HG03066 (cell line): ENCODE results near the gene RPL3.

Experiments used
- ATAC-seq: cut with Tn5 transposase; IDR thresholded peaks from one replicate; pipeline ENCODE4 v1.9.1; 2021; ENCODE audit warnings: low read depth; ENCODE audit not compliant: unreplicated experiment

Gene RPL3

DNA sequence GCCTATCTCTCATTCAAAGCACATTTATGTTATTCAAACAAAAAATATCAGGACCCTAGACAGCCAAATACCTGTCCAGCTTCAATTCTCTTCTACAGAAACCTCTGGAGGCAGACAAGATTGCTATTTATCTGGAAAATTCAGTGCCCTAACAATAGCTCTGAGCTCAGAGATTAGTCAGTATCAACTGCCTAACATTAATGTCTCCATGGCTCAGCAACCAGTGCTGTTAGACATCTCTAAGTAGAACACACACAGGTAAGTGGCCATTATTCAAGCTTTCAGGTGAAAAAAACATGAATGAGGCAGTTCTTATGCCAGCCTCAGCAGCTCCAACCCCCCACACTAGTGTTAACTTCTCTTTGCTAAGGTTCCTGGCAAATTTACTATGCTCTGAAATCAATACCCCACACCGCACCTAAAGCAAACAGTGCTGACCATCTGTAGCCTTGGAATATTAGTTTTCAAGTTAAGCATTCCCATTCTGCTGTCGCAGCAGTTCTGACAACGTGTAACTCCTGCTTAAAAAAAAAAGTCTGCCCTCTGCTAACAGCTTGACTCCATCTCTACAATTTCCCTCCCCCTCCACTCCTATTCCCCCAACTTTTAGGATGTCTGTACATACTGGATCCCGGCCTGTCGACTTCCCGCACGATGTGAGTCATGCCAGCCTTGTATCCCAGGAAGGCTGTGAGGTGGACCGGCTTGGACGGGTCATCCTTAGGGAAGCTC lies 1.5 kb downstream of the RPL3 start:
- no peak for ATAC-seq

DNA sequence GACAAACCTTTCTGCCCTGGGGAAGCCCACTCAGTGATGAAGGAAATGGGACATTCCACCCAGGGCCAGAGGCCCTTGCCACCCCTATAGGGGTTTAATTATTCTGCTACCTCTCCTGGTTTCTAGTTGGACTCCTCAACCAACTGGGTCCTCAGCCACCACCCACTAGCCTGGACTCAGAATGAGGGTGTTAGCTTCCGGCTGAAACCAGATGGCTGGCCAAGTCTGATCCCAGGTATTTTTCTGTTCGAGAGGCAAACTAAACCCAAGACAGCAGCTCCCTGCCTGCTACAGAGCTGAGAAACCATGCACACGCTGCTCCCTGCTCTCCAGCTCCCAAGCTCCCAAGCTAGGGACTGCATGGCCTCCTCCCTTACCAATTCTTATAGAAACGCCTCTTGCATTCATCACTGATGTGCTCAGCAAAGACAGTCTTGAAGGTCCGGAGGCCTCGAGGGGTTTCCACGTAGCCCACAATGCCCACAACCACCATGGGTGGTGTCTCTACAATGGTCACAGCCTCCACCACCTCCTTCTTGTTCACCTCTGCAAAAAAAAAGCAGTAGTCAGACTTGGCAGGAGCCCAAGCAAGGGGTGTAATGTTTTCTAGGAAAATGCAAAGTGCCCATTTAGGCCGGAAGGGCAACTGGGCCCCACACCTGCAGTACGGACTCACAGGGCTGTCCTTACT lies 2.2 kb downstream of the RPL3 start:
- ATAC-seq: no peak

DNA sequence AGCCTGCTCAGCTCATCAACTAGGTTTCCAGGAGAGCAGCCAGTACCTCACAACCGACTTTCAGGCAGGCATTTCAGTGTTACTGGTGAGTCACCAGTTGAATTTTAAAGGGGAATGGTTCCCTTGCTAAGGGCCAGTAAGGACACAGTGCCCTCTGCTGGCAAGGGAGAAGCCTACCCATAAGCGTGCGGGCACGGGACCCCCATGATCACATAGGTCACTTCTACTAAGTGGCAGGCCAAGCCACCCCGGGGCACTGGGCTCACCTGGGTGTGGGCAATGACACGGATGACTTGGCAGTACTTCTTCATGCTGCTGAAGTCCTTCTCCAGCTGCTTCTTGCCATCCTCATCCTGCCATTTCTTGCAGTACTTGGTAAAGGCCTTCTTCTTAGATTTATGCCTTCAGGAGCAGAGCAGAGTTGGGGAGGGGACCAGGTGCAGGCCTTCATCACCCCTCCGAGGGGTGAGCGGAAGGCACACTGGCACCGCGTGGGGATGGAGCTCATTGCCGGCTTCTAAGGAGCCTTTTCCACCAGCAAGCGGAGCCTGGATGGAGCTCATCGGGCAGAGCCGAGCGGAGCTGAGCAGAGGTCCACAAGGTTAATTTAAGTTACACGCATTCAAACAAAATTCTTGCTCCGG lies 2.9 kb downstream of the RPL3 start:
- no peak for ATAC-seq

DNA sequence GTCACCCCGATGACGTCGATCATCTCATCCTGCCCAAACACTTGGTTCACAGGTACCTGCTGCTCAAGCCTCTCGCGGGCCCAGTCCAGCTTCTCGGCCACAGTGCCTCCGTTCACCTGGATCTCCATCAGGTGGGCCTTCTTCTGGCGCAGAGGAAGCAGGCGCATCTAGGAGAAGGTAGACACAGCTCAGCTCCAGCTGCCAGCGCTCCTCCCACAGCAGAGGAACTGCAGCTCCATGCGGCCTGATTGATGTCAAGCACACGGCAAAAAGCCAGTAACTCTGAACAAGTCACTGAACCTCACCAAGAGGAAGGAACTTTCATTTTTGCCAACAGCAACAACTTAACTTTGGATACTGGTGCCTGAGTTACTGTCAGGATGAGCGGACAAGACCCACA lies 4.0 kb downstream of the RPL3 start:
- no peak for ATAC-seq

DNA sequence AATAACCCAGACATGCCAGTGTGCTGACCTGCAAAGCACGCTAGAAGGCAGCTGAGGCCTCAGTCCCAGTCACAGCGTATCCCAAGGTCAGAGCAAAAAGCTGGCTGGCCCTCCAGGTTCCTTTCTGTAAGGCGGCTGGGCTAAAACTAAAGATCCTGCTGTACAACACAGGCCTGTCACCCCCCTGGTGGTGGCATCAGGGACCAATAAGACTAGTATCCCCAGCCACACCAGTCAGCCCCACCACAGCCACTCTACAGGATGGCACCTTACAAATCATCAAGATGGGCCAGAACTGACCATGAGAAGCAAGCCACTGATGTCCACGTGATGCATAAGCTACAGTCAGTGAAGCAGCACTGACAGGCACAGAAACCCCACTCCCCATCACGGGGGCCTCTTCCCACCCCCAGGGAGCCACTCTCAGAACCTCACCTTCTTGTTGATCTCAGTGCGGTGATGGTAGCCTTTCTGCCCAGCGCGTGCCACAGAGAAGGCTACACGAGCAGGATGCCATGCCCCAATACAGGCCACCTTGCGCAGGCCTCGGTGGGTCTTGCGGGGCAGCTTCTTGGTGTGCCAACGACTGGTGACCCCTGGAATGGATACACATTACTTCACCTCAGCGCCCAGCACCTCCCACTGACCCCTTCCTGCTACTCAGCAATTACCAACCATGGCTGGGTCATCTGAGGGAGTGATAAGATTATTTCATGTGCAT lies 5.0 kb downstream of the RPL3 start:
- ATAC-seq: no peak

DNA sequence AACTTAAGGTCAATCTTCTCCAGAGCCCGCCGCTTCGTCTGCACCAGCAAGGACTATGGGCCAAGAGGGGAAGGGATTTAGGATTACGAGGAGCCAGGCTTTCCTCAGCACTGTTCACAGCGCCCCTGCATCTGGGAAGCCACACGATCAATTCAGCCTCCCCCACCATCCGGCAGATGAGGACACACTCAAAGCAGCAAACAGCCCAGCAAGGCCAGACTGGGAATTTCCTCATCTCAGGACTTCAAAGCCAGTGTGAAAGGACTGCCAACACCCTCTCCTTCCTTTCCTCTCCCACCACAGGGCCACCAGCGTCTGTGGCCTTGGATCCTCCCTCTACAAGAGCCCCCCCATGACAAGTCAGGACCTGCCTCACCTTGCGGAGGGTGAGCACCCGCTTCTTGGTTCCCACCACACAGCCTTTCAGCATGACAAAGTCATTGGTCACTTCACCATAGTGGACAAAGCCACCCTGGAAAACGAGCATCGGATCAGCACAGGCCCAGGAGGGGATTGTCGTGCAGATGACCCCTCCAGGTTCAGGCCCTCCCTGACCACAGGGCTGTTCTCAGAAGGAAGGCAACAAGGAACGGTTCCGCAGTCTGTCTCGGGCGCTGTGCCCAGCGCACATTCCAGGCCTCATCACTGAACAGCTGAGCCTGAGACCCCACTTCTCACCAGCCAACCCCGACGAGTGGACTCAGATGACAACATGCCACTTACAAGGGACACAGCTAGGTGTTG lies 6.0 kb downstream of the RPL3 start:
- no peak for ATAC-seq

DNA sequence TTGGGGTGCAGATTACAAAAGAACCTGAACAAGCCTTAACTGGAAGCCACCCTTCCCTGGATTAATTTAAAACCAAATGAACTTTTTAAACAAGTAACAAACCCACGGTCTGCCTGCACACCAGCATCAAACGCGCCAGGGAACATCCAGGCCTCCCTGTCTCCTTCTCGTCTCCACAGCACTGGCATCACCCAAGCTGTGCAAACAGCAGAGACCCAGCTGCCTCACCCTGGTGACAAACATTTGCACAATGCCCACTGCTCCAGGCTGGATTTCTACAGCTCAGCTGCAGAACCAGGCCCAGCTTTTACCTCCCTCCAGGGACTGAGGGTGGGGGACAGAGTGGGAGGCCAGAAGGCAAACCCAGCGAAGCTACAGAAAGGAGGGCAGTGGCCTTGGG lies 7.0 kb downstream of the RPL3 start:
- ATAC-seq: no peak

DNA sequence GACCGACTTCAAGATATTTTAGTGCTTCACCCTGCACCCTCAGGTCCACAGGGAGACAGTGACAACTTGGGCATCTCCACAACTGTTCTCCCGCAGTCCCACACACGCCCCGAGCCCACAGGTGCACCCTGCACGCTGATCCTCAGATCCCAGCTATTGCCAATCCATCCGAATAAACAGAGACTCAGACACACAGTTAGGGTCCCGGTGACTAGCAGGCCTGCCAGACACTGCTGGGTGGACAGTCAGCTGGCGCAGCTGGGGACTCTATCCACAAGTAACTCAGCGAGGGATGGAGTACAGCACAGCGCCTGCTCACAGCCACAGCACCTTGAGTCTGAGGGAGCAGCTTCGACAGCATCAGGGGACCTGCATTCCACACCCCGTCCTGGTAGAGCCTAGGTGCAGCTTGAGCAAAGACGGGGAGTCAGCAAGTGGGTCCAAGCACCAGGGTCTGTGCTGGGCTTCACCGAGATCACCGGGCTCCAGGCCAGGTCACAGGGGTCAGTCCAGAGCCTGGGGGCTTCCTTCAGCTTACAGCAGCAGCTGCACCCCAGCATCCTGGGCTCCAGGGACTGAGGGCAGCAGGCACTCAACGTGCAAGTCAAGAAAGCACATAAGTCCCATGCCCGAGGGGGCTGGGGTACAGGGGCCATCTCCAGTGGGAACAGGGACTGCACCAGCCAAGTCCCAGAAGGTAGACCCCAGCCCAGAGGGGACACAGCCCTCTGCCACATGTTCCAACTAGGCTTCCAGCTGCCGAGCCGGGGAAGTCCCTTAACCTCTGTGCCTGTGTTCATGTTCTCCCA lies 7.6 kb downstream of the RPL3 start:
- no peak for ATAC-seq

DNA sequence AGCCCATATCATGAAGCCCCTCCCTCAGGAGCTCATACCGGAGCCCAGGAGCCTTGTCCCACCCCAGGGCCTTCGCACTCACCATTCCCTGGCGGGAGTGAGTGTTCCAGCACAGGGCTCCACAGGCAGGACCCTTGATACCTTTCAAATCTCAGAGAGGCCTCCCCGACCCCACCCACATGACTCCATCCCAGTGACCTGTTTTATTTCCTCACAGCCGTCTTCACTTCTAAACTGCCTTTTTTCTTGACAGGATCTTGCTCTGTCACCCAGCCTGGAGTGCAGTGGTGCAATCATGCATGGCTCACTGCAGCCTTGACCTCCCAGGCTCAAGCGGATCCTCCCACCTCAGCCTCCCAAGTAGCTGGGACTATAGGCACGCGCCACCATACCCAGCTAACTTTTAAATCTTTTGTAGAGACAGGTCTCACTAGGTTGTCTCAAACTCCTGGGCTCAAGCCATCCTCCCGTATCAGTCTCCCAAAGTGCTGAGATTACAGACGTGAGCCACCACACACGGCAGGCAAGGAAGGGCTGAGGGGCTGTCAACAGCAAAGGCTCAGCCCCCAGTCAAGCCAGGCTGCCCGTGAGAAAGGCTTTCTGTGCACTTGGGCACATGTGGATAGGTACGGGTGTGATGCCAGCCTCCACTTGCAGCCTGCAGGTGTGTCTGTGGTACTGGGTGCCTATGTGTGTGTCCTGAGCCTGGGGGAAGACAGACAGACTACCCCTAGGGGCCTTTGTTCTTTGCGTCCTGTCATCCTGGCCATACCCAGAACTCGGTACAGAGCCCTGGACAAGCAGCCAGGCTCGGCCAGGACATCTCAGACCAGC lies 9.3 kb downstream of the RPL3 start:
- no peak for ATAC-seq

DNA sequence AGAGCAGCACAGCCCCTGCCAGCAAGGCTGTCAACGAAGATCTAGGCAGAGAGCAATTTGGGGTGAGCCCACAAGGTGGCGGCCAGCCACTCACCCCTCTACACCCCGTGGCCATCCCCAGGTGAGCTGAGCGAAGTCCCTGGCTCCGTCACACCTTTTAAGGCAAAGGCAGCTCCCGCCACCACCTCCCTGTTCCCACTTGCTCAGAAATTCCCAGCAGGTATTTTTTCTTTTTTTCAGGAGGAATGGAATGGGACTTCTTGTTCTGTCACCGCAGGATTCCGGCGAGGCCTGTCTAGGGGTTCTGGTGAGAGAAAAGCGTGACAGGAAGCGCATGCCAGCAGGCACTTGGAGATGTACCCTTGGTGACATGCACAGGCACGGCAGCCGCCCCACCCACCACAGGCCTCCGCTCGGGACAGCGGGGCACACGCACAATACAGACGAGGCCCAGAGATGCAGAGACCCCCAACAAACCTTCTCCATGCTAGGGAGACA lies 10.0 kb downstream of the RPL3 start:
- ATAC-seq: no peak

DNA sequence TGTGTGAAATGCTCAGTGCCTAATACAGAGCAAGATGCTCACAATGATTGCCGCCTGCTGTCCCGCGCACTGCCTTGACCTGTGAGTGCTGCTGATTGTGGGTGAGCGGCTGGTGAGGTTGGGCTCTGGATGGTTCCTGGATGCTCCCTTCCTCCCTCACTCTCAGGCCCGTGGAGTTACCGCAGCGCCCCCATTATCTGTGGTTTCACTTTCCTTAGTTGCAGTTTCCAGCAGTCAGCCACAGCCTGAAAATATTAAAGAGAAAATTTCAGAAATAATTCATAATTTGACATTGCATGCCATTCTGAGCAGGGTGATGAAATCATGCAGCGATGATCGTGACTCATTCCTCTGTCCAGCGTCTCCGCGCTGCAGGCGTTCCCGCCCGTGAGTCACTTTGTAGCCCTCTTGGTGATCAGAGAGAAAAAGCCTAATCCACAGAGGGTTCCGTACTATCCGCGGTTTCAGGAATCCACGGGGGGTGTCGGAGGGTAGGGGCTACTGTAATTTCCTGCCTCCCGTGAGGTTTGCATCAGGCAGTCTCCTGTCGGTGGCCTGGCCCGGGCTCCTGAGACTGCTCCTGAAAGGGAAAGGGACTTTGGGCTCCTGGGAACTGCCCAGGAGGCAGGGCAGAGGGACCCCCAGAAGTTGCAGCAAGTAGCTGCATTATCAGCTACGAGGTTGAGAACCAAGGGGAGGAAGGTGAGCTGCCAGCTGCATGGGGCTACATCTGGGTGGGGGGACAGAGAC lies 10.6 kb downstream of the RPL3 start:
- no peak for ATAC-seq

DNA sequence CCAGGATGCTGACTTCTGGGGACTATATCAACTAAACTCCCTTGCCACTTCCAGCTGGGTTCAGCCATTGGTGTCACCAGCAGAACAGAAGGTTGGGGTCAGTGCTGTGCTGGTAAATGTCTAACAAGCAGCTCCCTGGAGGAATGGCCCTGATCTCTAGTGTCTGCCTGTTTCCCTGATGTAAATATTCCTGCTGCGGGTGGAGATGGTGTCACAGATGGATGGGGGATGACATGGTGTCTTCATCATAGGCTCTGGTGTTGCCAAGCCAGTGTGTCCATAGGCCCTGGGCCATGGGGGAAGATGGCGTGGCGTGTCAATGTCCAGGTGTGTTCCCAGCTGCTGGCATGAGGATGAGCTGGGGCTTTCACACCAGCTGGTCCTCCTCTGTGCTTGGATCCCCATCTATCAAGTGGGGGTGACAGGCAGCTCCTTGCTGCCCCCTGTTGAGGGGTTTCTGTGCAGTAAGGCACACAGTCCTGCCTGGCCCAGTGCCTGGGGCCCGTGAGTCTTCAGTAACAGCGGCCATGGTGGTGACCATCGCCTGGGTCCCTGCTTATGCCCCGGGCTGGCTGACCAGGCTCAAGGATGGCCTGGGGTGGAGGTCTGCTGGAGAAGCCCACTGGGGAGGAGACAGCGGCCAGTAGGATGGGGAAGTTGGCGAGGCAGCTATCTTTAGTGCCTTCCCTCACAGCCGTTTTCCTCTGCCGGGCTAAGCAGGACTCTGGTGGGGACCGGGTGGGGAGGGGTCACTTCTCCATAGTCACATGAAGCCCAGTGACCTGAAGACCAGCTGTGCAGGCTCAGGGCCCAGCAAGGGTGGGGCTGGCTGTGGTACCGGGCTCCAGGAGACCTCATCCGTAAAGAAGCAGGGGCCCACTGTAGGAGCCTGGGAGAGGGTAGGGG lies 12.7 kb downstream of the RPL3 start:
- no peak for ATAC-seq

DNA sequence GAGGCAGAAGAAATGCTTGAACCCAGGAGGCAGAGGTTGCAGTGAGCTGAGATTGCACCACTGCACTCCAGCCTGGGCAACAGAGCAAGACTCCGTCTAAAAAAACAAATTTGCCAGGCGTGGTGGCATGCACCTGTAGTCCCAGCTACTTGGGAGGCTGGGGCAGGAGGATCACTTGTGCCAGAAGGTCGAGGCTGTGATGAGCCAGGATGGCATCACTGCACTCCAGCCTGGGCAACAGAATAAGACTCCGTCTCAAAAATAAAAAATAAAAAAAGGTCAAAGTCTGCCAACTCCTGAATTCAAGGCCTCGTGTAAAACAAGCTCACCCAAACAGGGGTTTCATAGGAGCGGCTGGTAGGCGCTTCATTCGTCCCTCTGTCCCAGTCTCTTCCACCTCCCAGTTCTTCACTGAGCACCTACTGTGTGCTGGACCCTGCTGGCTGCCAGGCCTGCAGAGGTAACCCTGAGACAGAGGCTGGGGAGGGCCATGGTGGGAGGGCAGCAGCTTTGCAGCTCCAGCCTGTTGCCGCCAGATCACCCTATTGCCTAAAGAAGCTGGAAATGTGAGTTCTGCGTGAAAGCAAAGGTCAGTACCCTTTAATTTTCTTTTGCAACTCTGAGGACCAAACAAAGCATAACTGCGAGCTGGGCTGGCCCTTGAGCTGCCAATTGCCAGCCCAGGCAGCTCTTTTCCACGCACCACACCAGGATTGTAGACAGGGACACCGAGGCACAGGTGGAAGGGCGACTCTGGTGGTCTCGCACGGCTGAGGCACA lies 15.3 kb downstream of the RPL3 start:
- ATAC-seq: no peak

DNA sequence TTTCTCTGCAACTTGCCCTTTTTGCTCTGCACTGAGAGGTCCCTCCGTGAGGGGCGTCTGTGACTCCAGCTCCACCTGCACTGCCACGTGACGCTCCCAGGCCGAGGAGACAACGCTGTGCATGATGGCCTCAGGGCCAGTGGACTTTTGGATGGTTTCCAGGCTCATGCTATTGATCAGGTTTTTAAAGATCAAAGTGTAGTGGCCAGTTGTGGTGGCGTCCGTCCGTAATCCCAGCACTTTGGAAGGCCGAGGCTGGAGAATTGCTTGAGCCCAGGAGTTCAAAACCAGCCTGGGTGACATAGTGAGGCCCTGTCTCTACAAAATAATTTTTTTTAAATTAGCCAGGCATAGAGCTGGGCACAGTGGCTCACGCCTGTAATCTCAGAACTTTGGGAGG lies 16.1 kb downstream of the RPL3 start:
- ATAC-seq: no peak

DNA sequence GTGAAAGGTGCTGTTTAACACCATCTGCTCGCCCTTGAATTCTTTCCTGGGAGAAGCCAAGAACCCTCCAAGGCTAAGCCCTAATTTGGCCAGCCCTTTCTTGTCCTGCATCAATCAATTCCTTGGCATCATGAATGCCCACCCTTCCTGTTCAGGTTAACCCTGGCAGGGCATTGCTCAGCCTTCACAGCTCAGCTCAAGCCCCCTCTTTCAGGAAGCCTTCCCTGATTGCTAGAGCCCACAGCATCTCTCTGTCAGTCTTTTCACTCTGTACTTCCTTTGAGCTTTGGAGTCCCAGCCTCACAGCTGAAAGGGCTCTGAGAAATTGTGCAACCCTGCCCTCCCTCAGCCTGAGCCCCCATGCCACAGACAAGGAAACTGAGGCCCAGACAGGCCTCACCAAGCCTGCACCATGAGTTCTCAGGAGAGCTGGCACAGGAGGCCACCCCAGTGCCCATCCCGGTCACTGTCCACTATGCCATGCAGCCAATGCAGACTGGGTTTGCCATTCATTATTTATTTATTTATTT lies 16.9 kb downstream of the RPL3 start:
- ATAC-seq: no peak

DNA sequence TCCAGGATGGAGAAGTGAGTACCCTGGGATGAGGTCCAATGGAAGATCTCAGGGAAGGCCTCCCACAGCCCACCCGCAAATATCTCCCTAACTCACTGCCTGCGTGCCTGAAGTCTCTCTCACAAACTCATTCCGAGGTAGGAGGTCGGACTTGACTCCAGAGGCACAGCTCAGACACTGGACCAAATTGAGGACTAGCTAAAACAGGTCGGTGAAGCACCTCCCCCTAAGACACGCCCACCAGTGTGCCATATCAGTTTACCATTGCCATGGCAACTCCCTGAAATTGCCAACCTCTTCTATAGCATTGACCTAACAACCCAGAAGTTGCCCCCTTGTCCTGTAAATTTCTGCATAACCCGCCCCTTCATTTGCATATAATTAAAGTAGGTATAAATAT lies 17.5 kb downstream of the RPL3 start:
- ATAC-seq: no peak
